Stimulated activated naive CD8-positive, alpha-beta T cell treated with anti-CD3 and anti-CD28 coated beads, Interleukin-15, amount 100 ng/mL, for 72 hours (primary cell): ENCODE measurements around the gene ATG7.

Experiments
- ATAC-seq: fragments of 150-1000 bp; cut with Tn5 transposase; 2 replicates; pipeline ENCODE4 v1.10.0; 2021; ENCODE audit warnings: mild to moderate bottlenecking, moderate library complexity
- DNase-seq, 2 donors: peaks; one replicate each; pipeline ENCODE4 v3.0.0; 2021 to 2022
- H3K27ac Mint-ChIP-seq, 2 donors: one replicate each; pipeline ENCODE4 v1.8.0; 2022; ENCODE audit warnings: mild to moderate bottlenecking in 2 of 2, mixed read lengths in 2 of 2, moderate library complexity in 2 of 2
- H3K27me3 Mint-ChIP-seq: one replicate; pipeline ENCODE4 v1.8.0; 2022; ENCODE audit warnings: mixed read lengths
- H3K4me1 Mint-ChIP-seq: one replicate; pipeline ENCODE4 v1.8.0; 2022; ENCODE audit warnings: mild to moderate bottlenecking, mixed read lengths
- H3K4me3 Mint-ChIP-seq, 2 donors: one replicate each; pipeline ENCODE4 v1.8.0; 2022; ENCODE audit warnings: mild to moderate bottlenecking in 2 of 2, mixed read lengths in 2 of 2, moderate library complexity in 1 of 2
- H3K9me3 Mint-ChIP-seq, 2 donors: one replicate each; pipeline ENCODE4 v1.8.0; 2022; ENCODE audit warnings: mixed read lengths in 2 of 2

Gene ATG7

GRCh38 chr3:11275926-11276325, 3.7 kb downstream of the ATG7 start:
- no peak overlapping the region for H3K4me3 Mint-ChIP-seq
- no peak overlapping the region for H3K27ac Mint-ChIP-seq
- H3K27me3 Mint-ChIP-seq: no peaks in the 10 kb centered on the region

GRCh38 chr3:11276901-11277300, 4.7 kb downstream of the ATG7 start:
- peaks cover 48% of the 10 kb centered on the region for H3K4me1 Mint-ChIP-seq
- no peak overlapping the region for H3K27ac Mint-ChIP-seq
- ATAC-seq (no peak), DNase-seq (no peak)
- no peak overlapping the region for H3K4me3 Mint-ChIP-seq
- H3K9me3 Mint-ChIP-seq: no peaks in the 10 kb centered on the region
- H3K27me3 Mint-ChIP-seq: no peaks in the 10 kb centered on the region

More at GRCh38 chr3:11275926-11276325, 3.7 kb downstream of the ATG7 start:
- DNase-seq (no peak), ATAC-seq (no peak)
- Mint-ChIP-seq H3K4me1 (peaks cover 50% of the 10 kb centered on the region), H3K9me3 (no peaks in the 10 kb centered on the region)

GRCh38 chr3:11282250-11283138, 10.3 kb downstream of the ATG7 start:
- no peak overlapping the region for H3K4me3 Mint-ChIP-seq
- ATAC-seq (no peak), DNase-seq (no peak)
- peaks cover 23% of the 10 kb centered on the region for H3K4me1 Mint-ChIP-seq
- no peak overlapping the region for H3K27ac Mint-ChIP-seq
- no peaks in the 10 kb centered on the region for H3K9me3 Mint-ChIP-seq
- no peaks in the 10 kb centered on the region for H3K27me3 Mint-ChIP-seq

GRCh38 chr3:11283139-11283475, 10.9 kb downstream of the ATG7 start:
- Mint-ChIP-seq H3K4me1 (peaks cover 29% of the 10 kb centered on the region), H3K27me3 (no peaks in the 10 kb centered on the region), H3K27ac (no peak overlapping the region), H3K4me3 (no peak overlapping the region), H3K9me3 (no peaks in the 10 kb centered on the region)
- ATAC-seq (no peak), DNase-seq (no peak)

GRCh38 chr3:11284011-11284410, 11.8 kb downstream of the ATG7 start:
- Mint-ChIP-seq H3K4me1 (peaks cover 30% of the 10 kb centered on the region), H3K4me3 (no peak overlapping the region), H3K27me3 (no peaks in the 10 kb centered on the region), H3K9me3 (no peaks in the 10 kb centered on the region), H3K27ac (no peak overlapping the region)
- DNase-seq (no peak), ATAC-seq (no peak)

- DNase-seq: no peak
- no peak for ATAC-seq
- Mint-ChIP-seq H3K27ac (no peak overlapping the region), H3K27me3 (no peaks in the 10 kb centered on the region), H3K9me3 (no peaks in the 10 kb centered on the region), H3K4me1 (peaks cover 44% of the 10 kb centered on the region), H3K4me3 (no peak overlapping the region)
Observed at GRCh38 chr3:11285471-11285870, 13.3 kb downstream of the ATG7 start.

GRCh38 chr3:11287404-11287803, 15.2 kb downstream of the ATG7 start:
- Mint-ChIP-seq H3K4me1 (peaks cover 55% of the 10 kb centered on the region), H3K4me3 (no peak overlapping the region), H3K27ac (peak overlapping the region in 1 of 2 donors; percentile 90), H3K9me3 (no peaks in the 10 kb centered on the region), H3K27me3 (no peaks in the 10 kb centered on the region)
- DNase-seq: no peak
- ATAC-seq: no peak

GRCh38 chr3:11288021-11288491, 15.9 kb downstream of the ATG7 start:
- H3K27ac Mint-ChIP-seq: peak overlapping the region in 1 of 2 donors; percentile 15
- H3K27me3 Mint-ChIP-seq: no peaks in the 10 kb centered on the region
- no peaks in the 10 kb centered on the region for H3K9me3 Mint-ChIP-seq
- no peak overlapping the region for H3K4me3 Mint-ChIP-seq
- ATAC-seq (no peak), DNase-seq (no peak)
- H3K4me1 Mint-ChIP-seq: peaks cover 55% of the 10 kb centered on the region

GRCh38 chr3:11288786-11289637, 16.8 kb downstream of the ATG7 start:
- Mint-ChIP-seq H3K27ac (peak overlapping the region; percentile 95 to 98), H3K9me3 (no peaks in the 10 kb centered on the region), H3K27me3 (no peaks in the 10 kb centered on the region), H3K4me3 (peak overlapping the region; percentile 65 to 75), H3K4me1 (peaks cover 55% of the 10 kb centered on the region)
- DNase-seq (peak in 1 of 2 donors; percentile 13), ATAC-seq (peak; percentile 78)

GRCh38 chr3:11289864-11290263, 17.7 kb downstream of the ATG7 start:
- Mint-ChIP-seq H3K4me3 (peak overlapping the region; percentile 65 to 75), H3K9me3 (no peaks in the 10 kb centered on the region), H3K4me1 (peaks cover 55% of the 10 kb centered on the region), H3K27me3 (no peaks in the 10 kb centered on the region), H3K27ac (peak overlapping the region; percentile 51 to 80)
- ATAC-seq (no peak), DNase-seq (no peak)

- Mint-ChIP-seq H3K9me3 (no peaks in the 10 kb centered on the region), H3K4me3 (peak overlapping the region; percentile 50 to 55), H3K4me1 (peaks cover 60% of the 10 kb centered on the region), H3K27me3 (no peaks in the 10 kb centered on the region), H3K27ac (peak overlapping the region; percentile 86 to 93)
- DNase-seq: no peak
- ATAC-seq: peak; percentile 87
Observed at GRCh38 chr3:11290743-11291680, 18.8 kb downstream of the ATG7 start.

- Mint-ChIP-seq H3K4me1 (peaks cover 65% of the 10 kb centered on the region), H3K4me3 (peak overlapping the region; percentile 8 to 11)
Observed at GRCh38 chr3:11291808-11292207, 19.6 kb downstream of the ATG7 start.

GRCh38 chr3:11297126-11297525, 24.9 kb downstream of the ATG7 start:
- ATAC-seq (no peak), DNase-seq (no peak)
- H3K27me3 Mint-ChIP-seq: no peaks in the 10 kb centered on the region
- H3K9me3 Mint-ChIP-seq: no peaks in the 10 kb centered on the region
- H3K4me1 Mint-ChIP-seq: peaks cover 25% of the 10 kb centered on the region
- H3K27ac Mint-ChIP-seq: peak overlapping the region in 1 of 2 donors; percentile 55
- no peak overlapping the region for H3K4me3 Mint-ChIP-seq

More at GRCh38 chr3:11291808-11292207, 19.6 kb downstream of the ATG7 start:
- Mint-ChIP-seq H3K27ac (peak overlapping the region; percentile 79 to 93), H3K27me3 (no peaks in the 10 kb centered on the region), H3K9me3 (no peaks in the 10 kb centered on the region)
- DNase-seq: no peak
- ATAC-seq: no peak

GRCh38 chr3:11300970-11301369, 28.8 kb downstream of the ATG7 start:
- Mint-ChIP-seq H3K27me3 (no peaks in the 10 kb centered on the region), H3K9me3 (no peaks in the 10 kb centered on the region), H3K4me1 (peaks cover 35% of the 10 kb centered on the region), H3K4me3 (peak overlapping the region in 1 of 2 donors; percentile 18), H3K27ac (peak overlapping the region; percentile 0 to 60)
- DNase-seq (no peak), ATAC-seq (peak; percentile 87)

- DNase-seq (no peak), ATAC-seq (no peak)
- Mint-ChIP-seq H3K27ac (no peak overlapping the region), H3K27me3 (no peaks in the 10 kb centered on the region), H3K9me3 (no peaks in the 10 kb centered on the region), H3K4me3 (no peak overlapping the region), H3K4me1 (peaks cover 41% of the 10 kb centered on the region)
Observed at GRCh38 chr3:11302444-11302843, 30.2 kb downstream of the ATG7 start.
